IMR-90 (cell line): ENCODE results near the gene THADA. TPM values are rescaled to one million over a fixed set of nuclear protein-coding genes. Genes with fewer than 3 reads are reported as not detected.

Experiments used
- ATAC-seq: fragments of 200-7000 bp; cut with Tn5 transposase; 2 replicates; pipeline ENCODE4 v1.9.1; 2020; ENCODE audit warnings: low read depth, mild to moderate bottlenecking, moderate library complexity
- BruUV-seq: library from RNA; stranded (reverse); fragments of 400-500 nt; replicated peaks from 2 replicates; lab custom pipeline; 2021; lab: Mats Ljungman, UMichigan
- CTCF ChIA-PET: fragments of 300-600 bp; formaldehyde crosslinking; extraction: SDS; loops from one replicate; lab custom pipeline; 2021; ENCODE audit warnings: antibody characterized with exemption; lab: Yijun Ruan, JAX
- POLR2A ChIA-PET: fragments of 300-600 bp; sonication (Branson Sonifier 250); formaldehyde crosslinking; loops from one replicate; lab custom pipeline; 2022; ENCODE audit warnings: antibody characterized with exemption; ENCODE audit not compliant: unreplicated experiment; lab: Charles Lee
- DNase-seq: peaks from one replicate; pipeline ENCODE4 v3.0.0; 2013
- H2AFZ ChIP-seq: replicated peaks from 2 replicates; pipeline ENCODE3; 2013; ENCODE audit warnings: low read length, mild to moderate bottlenecking; ENCODE audit not compliant: poor library complexity
- H2AK5ac ChIP-seq: 2 replicates; pipeline ENCODE4 v1.6.1; 2013; ENCODE audit warnings: low read depth, low read length, inconsistent platforms
- H2AK9ac ChIP-seq: replicated peaks from 2 replicates; pipeline ENCODE3; 2013; ENCODE audit warnings: mild to moderate bottlenecking, low read depth, low read length, moderate library complexity; ENCODE audit not compliant: poor library complexity
- H2BK120ac ChIP-seq: 2 replicates; pipeline ENCODE4 v1.6.1; 2013; ENCODE audit warnings: low read depth, low read length, inconsistent platforms
- H2BK15ac ChIP-seq: 3 replicates; pipeline ENCODE4 v1.6.1; 2013; ENCODE audit warnings: low read depth, low read length, inconsistent platforms
- H2BK20ac ChIP-seq: 2 replicates; pipeline ENCODE4 v1.6.1; 2013; ENCODE audit warnings: low read depth, mild to moderate bottlenecking, inconsistent platforms, low read length, moderate library complexity
- H2BK5ac ChIP-seq: 2 replicates; pipeline ENCODE4 v1.6.1; 2013; ENCODE audit warnings: mild to moderate bottlenecking, low read depth, low read length, inconsistent platforms; ENCODE audit not compliant: poor library complexity, severe bottlenecking
- H3K14ac ChIP-seq: replicated peaks from 2 replicates; pipeline ENCODE4 v1.6.1; 2013; ENCODE audit warnings: low read depth, low read length, inconsistent platforms
- H3K18ac ChIP-seq: 2 replicates; pipeline ENCODE4 v1.6.1; 2013; ENCODE audit warnings: low read depth, low read length, control low read depth
- H3K23ac ChIP-seq: 2 replicates; pipeline ENCODE4 v1.6.1; 2013; ENCODE audit warnings: low read depth, low read length, inconsistent platforms
- H3K27ac ChIP-seq: 2 replicates; pipeline ENCODE4 v1.5.1; 2013; ENCODE audit warnings: mild to moderate bottlenecking, control low read depth, low read length; ENCODE audit not compliant: insufficient read depth
- H3K27me3 ChIP-seq: 2 replicates; pipeline ENCODE4 v1.6.1; 2013; ENCODE audit warnings: low read length; ENCODE audit not compliant: control insufficient read depth, insufficient read depth
- H3K36me3 ChIP-seq: 2 replicates; pipeline ENCODE4 v1.6.1; 2013; ENCODE audit warnings: low read length, mixed read lengths; ENCODE audit not compliant: control insufficient read depth, insufficient read depth
- H3K4ac ChIP-seq: 2 replicates; pipeline ENCODE4 v1.6.1; 2013; ENCODE audit warnings: low read depth, low read length, inconsistent platforms
- H3K4me1 ChIP-seq: 2 replicates; pipeline ENCODE4 v1.6.1; 2013; ENCODE audit warnings: low read length, mixed read lengths; ENCODE audit not compliant: control insufficient read depth, insufficient read depth
- H3K4me2 ChIP-seq: 2 replicates; pipeline ENCODE4 v1.6.1; 2013; ENCODE audit warnings: low read depth, mild to moderate bottlenecking, control low read depth, low read length, moderate library complexity
- H3K4me3 ChIP-seq: 2 replicates; pipeline ENCODE4 v1.5.1; 2013; ENCODE audit warnings: low read depth, mild to moderate bottlenecking, control low read depth, low read length, moderate library complexity; ENCODE audit not compliant: insufficient read depth
- H3K56ac ChIP-seq: 2 replicates; pipeline ENCODE4 v1.6.1; 2013; ENCODE audit warnings: low read length, inconsistent platforms; ENCODE audit not compliant: insufficient read depth; ENCODE audit errors: extremely low read depth
- H3K79me1 ChIP-seq, 2 experiments: 2 replicates each; pipeline ENCODE4 v1.6.1; 2013; ENCODE audit warnings: low read length in 2 of 2, inconsistent platforms in 1 of 2, low read depth in 1 of 2
- H3K9ac ChIP-seq: 2 replicates; pipeline ENCODE4 v1.6.1; 2013; ENCODE audit warnings: low read depth, low read length, control low read depth
- H3K9me1 ChIP-seq: 2 replicates; pipeline ENCODE4 v1.6.1; 2013; ENCODE audit warnings: low read length, inconsistent platforms; ENCODE audit not compliant: insufficient read depth
- H3K9me3 ChIP-seq: 2 replicates; pipeline ENCODE4 v1.6.1; 2013; ENCODE audit warnings: low read length; ENCODE audit not compliant: control insufficient read depth, insufficient read depth
- H4K20me1 ChIP-seq: 2 replicates; pipeline ENCODE4 v1.6.1; 2013; ENCODE audit warnings: low read length, inconsistent platforms; ENCODE audit not compliant: insufficient read depth
- H4K5ac ChIP-seq: 2 replicates; pipeline ENCODE4 v1.6.1; 2013; ENCODE audit warnings: mild to moderate bottlenecking, low read depth, low read length, control low read depth
- H4K8ac ChIP-seq, 2 experiments: 2 replicates each; pipeline ENCODE4 v1.6.1; 2013; ENCODE audit warnings: low read depth in 2 of 2, low read length in 2 of 2, control low read depth in 1 of 2, inconsistent platforms in 1 of 2
- H4K91ac ChIP-seq: 2 replicates; pipeline ENCODE4 v1.6.1; 2013; ENCODE audit warnings: low read depth, low read length, inconsistent platforms; ENCODE audit not compliant: insufficient read depth
- BHLHE40 ChIP-seq: fragments of 150-350 bp; IDR thresholded peaks from 2 replicates; pipeline ENCODE4 v1.6.1; 2016; ENCODE audit warnings: mild to moderate bottlenecking, low read depth, low read length
- CEBPB ChIP-seq: IDR thresholded peaks from 2 replicates; pipeline ENCODE4 v1.6.1; 2012; ENCODE audit warnings: low read depth, low read length, improper control_type of control experiment
- CHD1 ChIP-seq: IDR thresholded peaks from 2 replicates; pipeline ENCODE4 v1.6.1; 2012; ENCODE audit warnings: low read depth, low read length, improper control_type of control experiment
- CTCF ChIP-seq: conservative IDR thresholded peaks from 2 replicates; pipeline ENCODE4 v1.5.1; 2012; ENCODE audit warnings: mild to moderate bottlenecking, low read depth, low read length, improper control_type of control experiment
- ELK1 ChIP-seq: fragments of 150-350 bp; IDR thresholded peaks from 2 replicates; pipeline ENCODE4 v1.6.1; 2016; ENCODE audit warnings: low read depth, mild to moderate bottlenecking, low read length, moderate library complexity, borderline replicate concordance
- FOS ChIP-seq: fragments of 150-350 bp; IDR thresholded peaks from 2 replicates; pipeline ENCODE4 v1.6.1; 2016; ENCODE audit warnings: low read depth, low read length
- MAFK ChIP-seq: IDR thresholded peaks from 2 replicates; pipeline ENCODE4 v1.6.1; 2012; ENCODE audit warnings: low read depth, low read length, improper control_type of control experiment
- MAZ ChIP-seq: IDR thresholded peaks from 2 replicates; pipeline ENCODE4 v1.6.1; 2012; ENCODE audit warnings: low read depth, mild to moderate bottlenecking, low read length, improper control_type of control experiment, moderate library complexity, borderline replicate concordance
- MXI1 ChIP-seq: IDR thresholded peaks from 2 replicates; pipeline ENCODE4 v1.6.1; 2012; ENCODE audit warnings: low read depth, mild to moderate bottlenecking, low read length, moderate library complexity, borderline replicate concordance
- NFE2L2 ChIP-seq: fragments of 150-350 bp; IDR thresholded peaks from 2 replicates; pipeline ENCODE4 v1.6.1; 2016; ENCODE audit warnings: low read depth, mild to moderate bottlenecking, low read length
- POLR2A ChIP-seq: IDR thresholded peaks from 2 replicates; pipeline ENCODE4 v1.6.1; 2012; ENCODE audit warnings: mild to moderate bottlenecking, low read depth, low read length
- RAD21 ChIP-seq: IDR thresholded peaks from 2 replicates; pipeline ENCODE4 v1.6.1; 2012; ENCODE audit warnings: low read length, improper control_type of control experiment
- RCOR1 ChIP-seq: IDR thresholded peaks from 2 replicates; pipeline ENCODE4 v1.6.1; 2012; ENCODE audit warnings: mild to moderate bottlenecking, low read length, improper control_type of control experiment; ENCODE audit not compliant: insufficient replicate concordance
- RFX5 ChIP-seq: IDR thresholded peaks from 2 replicates; pipeline ENCODE4 v1.8.0; 2012; ENCODE audit warnings: low read depth, mild to moderate bottlenecking, low read length, moderate library complexity
- SMC3 ChIP-seq: fragments of 150-350 bp; IDR thresholded peaks from 2 replicates; pipeline ENCODE4 v1.6.1; 2016; ENCODE audit warnings: low read depth, mild to moderate bottlenecking, antibody characterized with exemption, low read length, moderate library complexity
- USF2 ChIP-seq: fragments of 150-350 bp; IDR thresholded peaks from 2 replicates; pipeline ENCODE4 v1.6.1; 2017; ENCODE audit warnings: mild to moderate bottlenecking, antibody characterized with exemption, low read length, low read depth
- WGBS, 2 experiments: methylation state at CpG; one replicate each; pipeline versions ENCODE4 v1.1.5 to v1.1.7; 2013; ENCODE audit warnings: missing lambda C conversion rate in 2 of 2; ENCODE audit not compliant: insufficient read length in 1 of 2; ENCODE audit errors: extremely low coverage in 2 of 2; 5-methylcytosine and 5-hydroxymethylcytosine counted together
- dilution Hi-C: fragments of 300-500 bp; cut with HindIII; formaldehyde crosslinking; loops from one replicate; pipeline ENCODE4 v1.14.3; 2018; ENCODE audit warnings: low sequenced_read_pairs; ENCODE audit not compliant: unreplicated experiment
- in situ Hi-C: fragments of 300-500 bp; cut with MboI; formaldehyde crosslinking; loops from 3 replicates; pipeline ENCODE4 v1.14.3; 2019; ENCODE audit warnings: low sequenced_read_pairs, inconsistent platforms, mixed read lengths
- intact Hi-C: fragments of 100-400 bp; cut with micrococcal nuclease; formaldehyde crosslinking; loops from 2 replicates; pipeline ENCODE4 v1.10.0; 2022
- polyA plus RNA-seq, 3 experiments: library from polyadenylated mRNA; depleted of rRNA; stranded (reverse); fragments of >200 nt; gene quantifications; 2 replicates each; pipeline ENCODE4 v1.2.3, GENCODE V29; 2012; ENCODE audit warnings: low replicate concordance in 1 of 3
- total RNA-seq: library from RNA; depleted of rRNA; stranded (reverse); fragments of >200 nt; gene quantifications from 2 replicates; pipeline ENCODE4 v1.2.3, GENCODE V29; 2012

Gene THADA
- total and polyA plus RNA-seq, 2 of the 4 experiments (the other 2 are of a cell fraction), result 10.5 to 21.3 TPM

- Histone ChIP-seq H2AFZ (no peak overlapping the region), H3K36me3 (peaks cover 5% of the 10 kb centered on the region), H3K23ac (no peak overlapping the region), H4K91ac (no peak overlapping the region), H3K9ac (no peak overlapping the region), H3K4ac (no peak overlapping the region), H3K18ac (no peak overlapping the region), H3K79me1 (no peaks in the 10 kb centered on the region), H2BK20ac (no peak overlapping the region), H3K14ac (no peak overlapping the region), H3K4me3 (no peak overlapping the region), H3K56ac (no peak overlapping the region), H2AK5ac (no peak overlapping the region), H2BK120ac (no peak overlapping the region), H3K4me1 (0 out of 2 replicates have a peak, but pooled peaks cover 2% of the 10 kb centered on the region), H3K27me3 (no peaks in the 10 kb centered on the region), H3K9me3 (no peaks in the 10 kb centered on the region), H2AK9ac (no peak overlapping the region), H2BK5ac (no peak overlapping the region), H4K8ac (no peak overlapping the region), H3K27ac (no peak overlapping the region), H4K5ac (no peak overlapping the region), H3K4me2 (no peak overlapping the region), H4K20me1 (no peaks in the 10 kb centered on the region), H2BK15ac (no peak overlapping the region), H3K9me1 (no peaks in the 10 kb centered on the region; the same call in 1 of the 2 replicates)
- dilution Hi-C loops, result no loop called here
- no TSS peak for BruUV-seq
- no CpG with 5 or more reads among the region's 3 CpGs for WGBS, 2 experiments
- ChIA-PET POLR2A (no interaction called here), CTCF (interaction anchor here (0.6 kb wide), 1 partner anchor 324 kb away, joined by 3 read pairs; no protein-coding TSS in a partner anchor)
- DNase-seq, result no peak
- intact Hi-C loops, result no loop called here
- in situ Hi-C loops, result loop anchor here (25.0 kb wide), 1 partner anchor 716 kb away; no protein-coding TSS in a partner anchor
- TF ChIP-seq ELK1, result no peak
- TF ChIP-seq BHLHE40, result no peak
- TF ChIP-seq FOS, result no peak
- no peak for TF ChIP-seq MAFK
- no peak for TF ChIP-seq MXI1
- TF ChIP-seq MAZ, result no peak
- no peak for TF ChIP-seq SMC3
- no peak for TF ChIP-seq NFE2L2
- no peak for TF ChIP-seq CEBPB
- TF ChIP-seq POLR2A, result no peak
- no peak for TF ChIP-seq RFX5
- no peak for TF ChIP-seq RCOR1
- no peak for TF ChIP-seq CHD1
- TF ChIP-seq RAD21, result no peak
- no peak for TF ChIP-seq USF2
- no peak for TF ChIP-seq CTCF
- ATAC-seq, result no peak
These were observed 42.4 kb downstream of the THADA start for GRCh38 chr2:43553341-43553855.
